Muscle layer of duodenum (tissue), 2 donors: ENCODE data around the gene RTKN.
"Not testable (repeated sequence)": the region's sequence is repeated elsewhere in the genome, so short reads cannot be mapped to it uniquely, and the experiment has no call there.

ENCODE experiments used
- H3K27ac ChIP-seq: one replicate; pipeline ENCODE4 v1.7.0; 2013; ENCODE audit warnings: mild to moderate bottlenecking, low read length
- H3K27me3 ChIP-seq: one replicate; pipeline ENCODE4 v1.7.0; 2013; ENCODE audit warnings: low read depth, mild to moderate bottlenecking, control low read depth, low read length
- H3K36me3 ChIP-seq, 2 donors: one replicate each; pipeline ENCODE4 v1.7.0; 2013; ENCODE audit warnings: low read length in 2 of 2, control low read depth in 1 of 2, mild to moderate bottlenecking in 1 of 2; ENCODE audit not compliant: insufficient read depth in 2 of 2, control insufficient read depth in 1 of 2
- H3K4me1 ChIP-seq, 2 donors: one replicate each; pipeline ENCODE4 v1.7.0; 2013; ENCODE audit warnings: low read length in 2 of 2, mild to moderate bottlenecking in 2 of 2, control low read depth in 1 of 2, moderate library complexity in 1 of 2; ENCODE audit not compliant: insufficient read depth in 2 of 2, control insufficient read depth in 1 of 2
- H3K4me3 ChIP-seq, 2 donors: one replicate each; pipeline ENCODE4 v1.7.0; 2013; ENCODE audit warnings: low read length in 2 of 2, low read depth in 1 of 2, mild to moderate bottlenecking in 1 of 2
- H3K9me3 ChIP-seq, 2 donors: one replicate each; pipeline ENCODE4 v1.7.0; 2013; ENCODE audit warnings: low read length in 2 of 2, control low read depth in 1 of 2, mild to moderate bottlenecking in 1 of 2; ENCODE audit not compliant: control insufficient read depth in 1 of 2
- donor health status: healthy.

The RTKN gene

DNA sequence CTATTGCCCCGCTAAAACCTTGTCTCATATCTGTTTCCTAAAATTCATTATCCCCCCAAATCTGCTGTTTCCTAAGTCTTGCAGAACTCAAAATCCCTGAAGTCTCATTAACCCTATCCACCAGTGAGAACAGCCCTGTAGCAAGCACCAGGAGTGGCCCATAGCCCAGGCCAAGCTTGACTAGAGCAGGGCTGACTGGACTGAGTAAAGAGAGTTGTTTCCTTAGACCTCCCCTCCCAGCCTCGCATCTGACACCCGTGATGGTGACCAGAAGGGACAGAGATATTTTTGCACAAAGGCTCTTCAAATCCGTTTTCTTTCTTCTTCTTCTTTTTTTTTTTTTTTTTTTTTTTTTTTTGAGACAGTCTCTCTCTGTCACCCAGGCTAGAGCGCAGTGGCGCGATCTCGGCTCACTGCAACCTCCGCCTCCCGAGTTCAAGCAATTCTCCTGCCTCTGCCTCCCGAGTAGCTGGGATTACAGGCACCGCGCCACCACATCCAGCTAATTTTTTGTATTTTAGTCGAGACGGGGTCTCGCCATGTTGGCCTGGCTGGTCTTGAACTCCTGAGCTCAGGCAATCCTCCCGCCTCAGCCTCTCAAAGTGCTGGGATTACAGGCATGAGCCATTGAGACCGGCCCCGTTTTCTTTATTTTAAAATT is 21.2 kb downstream of the RTKN start:
- not testable (repeated sequence) for H3K27ac ChIP-seq
- H3K4me3 ChIP-seq: peak overlapping the region; percentile 75 to 90
- H3K4me1 ChIP-seq: peaks cover 1 to 15% of the 10 kb centered on the region in 2 donors

GRCh38 chr2:74420006-74420405 is 21.7 kb downstream of the RTKN start:
- Histone ChIP-seq H3K36me3 (no peaks in the 10 kb centered on the region), H3K27ac (no peak overlapping the region), H3K4me3 (no peak overlapping the region), H3K9me3 (no peaks in the 10 kb centered on the region), H3K4me1 (peaks cover 3 to 20% of the 10 kb centered on the region in 2 donors), H3K27me3 (no peaks in the 10 kb centered on the region)

More for the DNA sequence above, 21.2 kb downstream of the RTKN start:
- not testable (repeated sequence) for H3K27me3 ChIP-seq, H3K36me3 ChIP-seq, H3K9me3 ChIP-seq

DNA sequence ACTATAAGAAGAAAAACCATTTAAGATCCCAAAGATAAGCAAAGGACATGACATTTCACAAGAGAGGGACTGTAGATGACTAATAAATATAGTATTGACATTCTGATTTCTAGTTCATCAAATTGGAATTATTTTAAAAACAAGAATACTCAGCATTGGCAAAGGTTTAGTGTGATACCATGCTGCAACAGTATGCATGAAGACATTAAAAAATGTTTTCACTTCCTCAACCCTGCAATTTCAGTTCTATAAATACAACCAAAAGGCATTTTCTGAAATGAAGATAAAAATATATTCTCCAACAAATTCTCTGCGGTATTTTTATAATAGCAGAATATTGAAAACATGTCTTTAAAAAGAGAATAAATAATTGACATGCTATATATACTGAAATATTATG is 22.4 kb downstream of the RTKN start:
- Histone ChIP-seq H3K36me3 (no peaks in the 10 kb centered on the region), H3K4me1 (peaks cover 4 to 26% of the 10 kb centered on the region in 2 donors), H3K4me3 (no peak overlapping the region), H3K9me3 (no peaks in the 10 kb centered on the region), H3K27me3 (no peaks in the 10 kb centered on the region), H3K27ac (no peak overlapping the region)

DNA sequence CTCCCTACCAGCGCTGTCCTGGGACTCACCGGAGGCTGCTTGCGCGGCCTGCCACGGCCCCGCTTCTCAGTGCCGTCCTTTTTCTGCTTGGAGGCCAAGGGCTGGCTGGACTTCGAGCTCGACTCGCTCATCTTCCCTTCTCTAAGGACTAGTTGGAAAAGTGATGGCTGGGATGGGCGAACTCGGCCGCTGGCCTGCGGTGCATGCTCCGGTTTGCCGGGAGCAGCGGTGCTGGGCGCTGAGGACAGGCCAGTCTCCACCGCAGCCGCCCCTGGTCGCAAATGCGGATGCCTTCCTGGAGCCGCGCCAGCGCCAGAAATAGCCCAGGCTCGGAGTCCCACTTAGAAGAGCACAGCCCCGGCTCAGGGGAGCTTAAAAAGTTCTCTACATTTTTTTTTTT is 23.4 kb downstream of the RTKN start:
- Histone ChIP-seq H3K9me3 (no peaks in the 10 kb centered on the region), H3K27ac (no peak overlapping the region), H3K27me3 (no peaks in the 10 kb centered on the region), H3K4me1 (peaks cover 8 to 35% of the 10 kb centered on the region in 2 donors), H3K36me3 (no peaks in the 10 kb centered on the region), H3K4me3 (no peak overlapping the region)

DNA sequence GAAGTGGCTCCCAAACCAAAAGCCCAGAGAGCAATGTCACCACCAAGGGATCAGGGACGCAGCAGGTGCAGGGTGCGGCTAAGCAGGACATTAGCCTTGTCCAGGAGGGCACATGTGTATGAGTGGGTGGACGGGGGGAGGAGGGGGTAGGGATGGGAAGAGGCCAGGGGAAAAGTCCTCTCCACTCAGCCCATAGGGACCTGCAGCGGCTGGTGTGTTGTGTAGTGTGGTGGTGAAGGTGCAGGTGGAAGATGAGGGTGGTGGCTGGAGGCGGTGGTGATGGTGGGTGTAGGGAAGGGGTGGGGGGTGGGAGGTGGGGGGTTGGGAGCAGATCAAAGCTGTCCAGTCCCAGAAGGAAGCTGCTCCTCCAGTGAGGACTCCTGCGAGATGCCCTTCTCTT is 24.0 kb downstream of the RTKN start:
- H3K27me3 ChIP-seq: no peaks in the 10 kb centered on the region
- H3K4me1 ChIP-seq: peaks cover 8 to 39% of the 10 kb centered on the region in 2 donors
- no peaks in the 10 kb centered on the region for H3K9me3 ChIP-seq
- no peak overlapping the region for H3K27ac ChIP-seq
- no peaks in the 10 kb centered on the region for H3K36me3 ChIP-seq
- H3K4me3 ChIP-seq: no peak overlapping the region

- Histone ChIP-seq H3K27me3 (no peaks in the 10 kb centered on the region), H3K27ac (no peak overlapping the region), H3K36me3 (no peaks in the 10 kb centered on the region), H3K4me3 (no peak overlapping the region), H3K9me3 (no peaks in the 10 kb centered on the region), H3K4me1 (peaks cover 8 to 42% of the 10 kb centered on the region in 2 donors)
These were observed 24.5 kb downstream of the RTKN start for GRCh38 chr2:74417197-74417596.

- Histone ChIP-seq H3K27ac (no peak overlapping the region), H3K4me1 (peaks cover 8 to 37% of the 10 kb centered on the region in 2 donors), H3K4me3 (no peak overlapping the region), H3K36me3 (no peaks in the 10 kb centered on the region), H3K27me3 (no peaks in the 10 kb centered on the region), H3K9me3 (no peaks in the 10 kb centered on the region)
These were observed 25.0 kb downstream of the RTKN start for GRCh38 chr2:74416778-74417177.

DNA sequence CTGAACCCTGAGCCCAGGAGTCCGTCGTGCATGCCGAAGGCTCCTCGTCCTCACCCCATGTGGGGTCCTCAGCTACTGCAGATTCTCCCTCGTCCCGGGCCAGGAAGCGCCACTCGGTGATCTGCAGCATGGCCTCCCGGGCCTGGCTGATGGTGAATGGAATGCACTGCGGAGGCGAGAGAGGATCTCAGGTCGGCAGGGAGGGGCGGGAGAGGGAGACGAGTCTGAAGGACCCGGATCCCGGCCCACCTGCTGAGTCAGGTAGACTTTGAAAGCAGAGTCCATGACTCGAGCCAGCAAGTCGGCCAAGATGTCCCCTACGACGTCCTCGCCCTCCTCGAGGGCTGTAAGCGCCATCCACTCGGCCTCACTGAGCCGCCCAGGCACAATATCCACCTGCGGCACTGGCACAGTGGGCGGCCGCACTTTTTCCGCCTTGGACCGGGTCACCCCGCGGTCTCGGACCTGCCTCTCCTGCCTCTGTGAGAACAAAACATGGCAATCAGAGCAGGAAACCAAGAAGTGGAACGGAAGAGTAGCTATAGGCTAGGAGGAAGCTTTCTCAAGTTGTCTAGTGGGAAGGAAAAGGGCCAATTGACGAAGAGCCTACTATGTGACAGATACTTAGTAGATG is 25.9 kb downstream of the RTKN start:
- Histone ChIP-seq H3K36me3 (no peaks in the 10 kb centered on the region), H3K9me3 (no peaks in the 10 kb centered on the region), H3K27ac (no peak overlapping the region), H3K4me1 (peaks cover 8 to 36% of the 10 kb centered on the region in 2 donors), H3K27me3 (no peaks in the 10 kb centered on the region), H3K4me3 (peak overlapping the region; percentile 76 to 78)

- Histone ChIP-seq H3K4me1 (peaks cover 8 to 36% of the 10 kb centered on the region in 2 donors), H3K36me3 (no peaks in the 10 kb centered on the region), H3K9me3 (no peaks in the 10 kb centered on the region), H3K27ac (no peak overlapping the region), H3K4me3 (peak overlapping the region; percentile 76 to 78), H3K27me3 (no peaks in the 10 kb centered on the region)
These were observed 26.6 kb downstream of the RTKN start for GRCh38 chr2:74414881-74415761.

GRCh38 chr2:74414441-74414840 is 27.3 kb downstream of the RTKN start:
- Histone ChIP-seq H3K27me3 (no peaks in the 10 kb centered on the region), H3K9me3 (no peaks in the 10 kb centered on the region), H3K4me3 (peak overlapping the region; percentile 76 to 78), H3K27ac (no peak overlapping the region), H3K36me3 (no peaks in the 10 kb centered on the region), H3K4me1 (peaks cover 8 to 36% of the 10 kb centered on the region in 2 donors)

GRCh38 chr2:74413001-74413698 is 28.6 kb downstream of the RTKN start:
- Histone ChIP-seq H3K9me3 (no peaks in the 10 kb centered on the region), H3K4me3 (no peak overlapping the region)

More at GRCh38 chr2:74413001-74413698, 28.6 kb downstream of the RTKN start:
- H3K27ac ChIP-seq: no peak overlapping the region
- peaks cover 8 to 36% of the 10 kb centered on the region in 2 donors for H3K4me1 ChIP-seq
- no peaks in the 10 kb centered on the region for H3K36me3 ChIP-seq
- no peaks in the 10 kb centered on the region for H3K27me3 ChIP-seq
